ENCODE measurements around the gene ITPR1.

Gene ITPR1

GRCh38 chr3:4827767-4828166, 334.6 kb downstream of the ITPR1 start:
- no peak for TF ChIP-seq REST (IDR thresholded peaks at IDR 0.05; ENCODE audit: insufficient read depth in 1 of 2, low read depth in 2 of 2, low read length in 2 of 2)
- TF ChIP-seq SIN3A (IDR thresholded peaks at IDR 0.05; ENCODE audit: borderline replicate concordance, insufficient read depth, low read length): no peak
- TF ChIP-seq FOXP2 (optimal IDR thresholded peaks at IDR 0.05; ENCODE audit: borderline replicate concordance, extremely low read depth, extremely low read length, insufficient read depth): no peak
- TF ChIP-seq POLR2AphosphoS5 (IDR thresholded peaks at IDR 0.05; ENCODE audit: low read depth, low read length): no peak
- no peak for TF ChIP-seq TAF1 (IDR thresholded peaks at IDR 0.05; ENCODE audit: borderline replicate concordance, insufficient read depth, low read length)

- TF ChIP-seq TAF1 (IDR thresholded peaks at IDR 0.05; ENCODE audit: borderline replicate concordance, insufficient read depth, low read length) (no peak), POLR2AphosphoS5 (IDR thresholded peaks at IDR 0.05; ENCODE audit: low read depth, low read length) (no peak), FOXP2 (optimal IDR thresholded peaks at IDR 0.05; ENCODE audit: borderline replicate concordance, extremely low read depth, extremely low read length, insufficient read depth) (no peak), REST (IDR thresholded peaks at IDR 0.05; ENCODE audit: insufficient read depth in 1 of 2, low read depth in 2 of 2, low read length in 2 of 2) (no peak), SIN3A (IDR thresholded peaks at IDR 0.05; ENCODE audit: borderline replicate concordance, insufficient read depth, low read length) (no peak)
Observed at GRCh38 chr3:4828279-4829030, 335.3 kb downstream of the ITPR1 start.

GRCh38 chr3:4829031-4829394, 335.9 kb downstream of the ITPR1 start:
- no peak for TF ChIP-seq SIN3A (IDR thresholded peaks at IDR 0.05; ENCODE audit: borderline replicate concordance, insufficient read depth, low read length)
- no peak for TF ChIP-seq TAF1 (IDR thresholded peaks at IDR 0.05; ENCODE audit: borderline replicate concordance, insufficient read depth, low read length)
- TF ChIP-seq REST (IDR thresholded peaks at IDR 0.05; ENCODE audit: insufficient read depth in 1 of 2, low read depth in 2 of 2, low read length in 2 of 2): no peak

GRCh38 chr3:4830586-4830914, 337.4 kb downstream of the ITPR1 start:
- no peak for TF ChIP-seq FOXP2 (optimal IDR thresholded peaks at IDR 0.05; ENCODE audit: borderline replicate concordance, extremely low read depth, extremely low read length, insufficient read depth)
- TF ChIP-seq SIN3A (IDR thresholded peaks at IDR 0.05; ENCODE audit: borderline replicate concordance, insufficient read depth, low read length): no peak
- TF ChIP-seq REST (IDR thresholded peaks at IDR 0.05; ENCODE audit: insufficient read depth in 1 of 2, low read depth in 2 of 2, low read length in 2 of 2): no peak
- no peak for TF ChIP-seq TAF1 (IDR thresholded peaks at IDR 0.05; ENCODE audit: borderline replicate concordance, insufficient read depth, low read length)
- TF ChIP-seq POLR2AphosphoS5 (IDR thresholded peaks at IDR 0.05; ENCODE audit: low read depth, low read length): no peak

- no peak for TF ChIP-seq FOXP2 (optimal IDR thresholded peaks at IDR 0.05; ENCODE audit: borderline replicate concordance, extremely low read depth, extremely low read length, insufficient read depth)
- TF ChIP-seq SIN3A (IDR thresholded peaks at IDR 0.05; ENCODE audit: borderline replicate concordance, insufficient read depth, low read length): no peak
- TF ChIP-seq POLR2AphosphoS5 (IDR thresholded peaks at IDR 0.05; ENCODE audit: low read depth, low read length): no peak
- TF ChIP-seq TAF1 (IDR thresholded peaks at IDR 0.05; ENCODE audit: borderline replicate concordance, insufficient read depth, low read length): no peak
- TF ChIP-seq REST (IDR thresholded peaks at IDR 0.05; ENCODE audit: insufficient read depth in 1 of 2, low read depth in 2 of 2, low read length in 2 of 2): no peak
Observed at GRCh38 chr3:4831580-4831950, 338.4 kb downstream of the ITPR1 start.

Data from PFSK-1 (cell line).